HG03520 (cell line): ENCODE data around the gene APIP.

Source experiments
- ATAC-seq: cut with Tn5 transposase; IDR thresholded peaks from one replicate; pipeline ENCODE4 v1.9.1; 2021; ENCODE audit warnings: mild to moderate bottlenecking, moderate library complexity; ENCODE audit not compliant: unreplicated experiment

APIP gene

GRCh38 chr11:34916015-34916842 lies at the start of gene APIP, which contains the start of gene PDHX:
APIP (minus strand) TSS chr11:34916379; CDS start chr11:34916284, 95 bp downstream.
PDHX (plus strand) TSS chr11:34916618; CDS start chr11:34916656, 38 bp downstream.
- ATAC-seq = peak; percentile 92

- ATAC-seq = no peak
These were observed 48.6 kb upstream of the APIP start for GRCh38 chr11:34964610-34965331.

GRCh38 chr11:34963351-34963750 lies 47.2 kb upstream of the APIP start:
- no peak for ATAC-seq

GRCh38 chr11:34962034-34962433 lies 45.9 kb upstream of the APIP start:
- no peak for ATAC-seq

- ATAC-seq = no peak
These were observed 44.1 kb upstream of the APIP start for GRCh38 chr11:34960277-34960676.

GRCh38 chr11:34959770-34960169 lies 43.6 kb upstream of the APIP start:
- ATAC-seq = no peak

- ATAC-seq = no peak
These were observed 41.4 kb upstream of the APIP start for GRCh38 chr11:34957606-34958005.

- ATAC-seq = no peak
These were observed 41.0 kb upstream of the APIP start for GRCh38 chr11:34957206-34957605.

- no peak for ATAC-seq
These were observed 37.8 kb upstream of the APIP start for GRCh38 chr11:34953955-34954354.

GRCh38 chr11:34948696-34949095 lies 32.5 kb upstream of the APIP start:
- ATAC-seq = no peak

GRCh38 chr11:34944692-34945091 lies 28.5 kb upstream of the APIP start:
- no peak for ATAC-seq

- no peak for ATAC-seq
These were observed 25.5 kb upstream of the APIP start for GRCh38 chr11:34941688-34942087.

GRCh38 chr11:34940026-34940677 lies 24.0 kb upstream of the APIP start:
- ATAC-seq = no peak

- no peak for ATAC-seq
These were observed 22.4 kb upstream of the APIP start for GRCh38 chr11:34938611-34939010.

GRCh38 chr11:34936945-34937629 lies 20.9 kb upstream of the APIP start:
- ATAC-seq = no peak

GRCh38 chr11:34929794-34930763 lies 13.9 kb upstream of the APIP start:
- ATAC-seq = no peak

GRCh38 chr11:34928960-34929680 lies 12.9 kb upstream of the APIP start:
- ATAC-seq = no peak

- ATAC-seq = no peak
These were observed 12.2 kb upstream of the APIP start for GRCh38 chr11:34928268-34928959.

- no peak for ATAC-seq
These were observed 10.6 kb upstream of the APIP start for GRCh38 chr11:34926831-34927132.
